Uterus (tissue), 4 donors: ENCODE data around the gene ACADVL. TPM values are rescaled to one million over a fixed set of nuclear protein-coding genes. Genes with fewer than 3 reads are reported as not detected.
"Not testable (repeated sequence)": the region's sequence is repeated elsewhere in the genome, so short reads cannot be mapped to it uniquely, and the experiment has no call there.

Experiments used
- DNase-seq, 2 donors: peaks; one replicate each; pipeline ENCODE4 v3.0.0-alpha.2; 2019 to 2020
- H3K27ac ChIP-seq, 2 donors: fragments of 200-600 bp; sonication (generic); 1 replicate in 1 of 2; 2 replicates in 1 of 2; pipeline ENCODE4 v1.5.1; 2016 to 2018
- H3K27me3 ChIP-seq, 2 donors: fragments of 200-600 bp; sonication (generic); one replicate each; pipeline ENCODE4 v1.5.1; 2018 to 2019; ENCODE audit warnings: control low read depth in 1 of 2
- H3K36me3 ChIP-seq, 2 donors: fragments of 200-600 bp; sonication (generic); one replicate each; pipeline ENCODE4 v1.5.1; 2019; ENCODE audit warnings: control low read depth in 1 of 2
- H3K4me1 ChIP-seq, 2 donors: fragments of 200-600 bp; sonication (generic); one replicate each; pipeline ENCODE4 v1.5.1; 2018 to 2019; ENCODE audit warnings: control low read depth in 1 of 2
- H3K4me3 ChIP-seq, 2 donors: fragments of 200-600 bp; sonication (generic); 1 replicate in 1 of 2; 2 replicates in 1 of 2; pipeline ENCODE4 v1.5.1; 2018 to 2019; ENCODE audit warnings: mild to moderate bottlenecking in 1 of 2
- H3K9me3 ChIP-seq, 2 donors: fragments of 200-600 bp; sonication (generic); one replicate each; pipeline ENCODE4 v1.5.1; 2019; ENCODE audit warnings: control low read depth in 1 of 2
- POLR2A ChIP-seq, 2 donors: fragments of 450-650 bp; IDR thresholded peaks; one replicate each; pipeline ENCODE4 v1.6.1; 2016; ENCODE audit warnings: antibody characterized with exemption in 2 of 2, mild to moderate bottlenecking in 1 of 2, moderate library complexity in 1 of 2
- intact Hi-C: fragments of 100-400 bp; cut with DNase I; formaldehyde crosslinking; loops from one replicate; pipeline ENCODE4 v1.15.1; 2023; ENCODE audit warnings: low total_unique reads
- total RNA-seq, 4 donors: library from RNA; depleted of rRNA in 3 of 4; stranded (reverse); fragments of >200 nt in 3 of 4; gene quantifications; one replicate each; pipeline versions ENCODE4 v1.1.0 to v1.2.4, GENCODE V29; 2014 to 2023
- TF ChIP-seq, protein P1 (sequence below), 4 experiments: fragments of 200-600 bp in 2 of 4; fragments of 450-650 bp in 2 of 4; sonication (generic) in 2 of 4; IDR thresholded peaks; one replicate each; pipeline ENCODE4 v1.5.1; 2016 to 2019; ENCODE audit warnings: antibody characterized with exemption in 4 of 4, mild to moderate bottlenecking in 2 of 4, moderate library complexity in 1 of 4
- donor health status: DM: yes; HTN: yes; CAD: no.

The ACADVL gene
- total RNA-seq, 4 donors from 2014 or later: 167 to 800 (median 399) TPM

DNA sequence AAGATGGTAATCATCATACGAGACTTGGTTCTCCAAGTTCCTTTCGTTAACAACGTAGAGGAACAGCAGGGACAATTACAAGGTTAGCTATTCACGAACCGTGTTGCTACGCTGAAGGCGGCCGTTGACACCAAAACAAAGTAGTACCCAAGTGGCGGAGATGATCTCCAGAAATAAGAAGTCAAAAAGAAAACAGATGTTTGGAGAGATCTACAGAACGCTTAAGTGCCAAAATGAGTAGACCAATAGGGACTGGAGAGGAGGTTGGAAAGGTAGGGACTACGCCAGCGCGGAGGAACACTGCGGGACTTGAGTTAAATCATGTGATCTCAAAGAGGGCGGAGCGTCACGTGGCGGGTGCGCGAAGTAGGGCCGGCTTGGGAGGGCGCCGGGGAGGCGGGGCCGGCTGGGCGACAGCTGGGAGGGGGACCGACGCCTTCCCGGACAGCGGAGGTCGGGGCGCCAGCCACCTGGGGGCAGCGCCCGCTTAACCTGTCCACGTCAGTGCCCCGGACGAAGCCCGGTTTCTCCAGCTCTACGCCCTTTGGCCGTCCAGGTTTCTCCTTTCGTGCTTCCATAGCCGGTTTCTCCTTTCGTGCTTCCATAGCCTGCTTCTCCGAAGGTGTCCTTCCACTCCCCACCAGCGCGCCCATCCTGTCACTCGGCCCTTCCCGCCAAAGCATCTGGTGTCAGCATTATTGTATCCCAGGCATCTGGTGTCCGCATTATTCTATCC lies 23.1 kb downstream of the ACADVL start:
- intact Hi-C loops: no loop called here
- Histone ChIP-seq H3K27ac (peak overlapping the region; percentile 95 to 99), H3K4me1 (peaks cover 5 to 9% of the 10 kb centered on the region in 2 donors), H3K4me3 (peak overlapping the region; percentile 75 to 93), H3K27me3 (no peaks in the 10 kb centered on the region), H3K9me3 (no peaks in the 10 kb centered on the region), H3K36me3 (no peaks in the 10 kb centered on the region)
- TF ChIP-seq, protein P1, sequence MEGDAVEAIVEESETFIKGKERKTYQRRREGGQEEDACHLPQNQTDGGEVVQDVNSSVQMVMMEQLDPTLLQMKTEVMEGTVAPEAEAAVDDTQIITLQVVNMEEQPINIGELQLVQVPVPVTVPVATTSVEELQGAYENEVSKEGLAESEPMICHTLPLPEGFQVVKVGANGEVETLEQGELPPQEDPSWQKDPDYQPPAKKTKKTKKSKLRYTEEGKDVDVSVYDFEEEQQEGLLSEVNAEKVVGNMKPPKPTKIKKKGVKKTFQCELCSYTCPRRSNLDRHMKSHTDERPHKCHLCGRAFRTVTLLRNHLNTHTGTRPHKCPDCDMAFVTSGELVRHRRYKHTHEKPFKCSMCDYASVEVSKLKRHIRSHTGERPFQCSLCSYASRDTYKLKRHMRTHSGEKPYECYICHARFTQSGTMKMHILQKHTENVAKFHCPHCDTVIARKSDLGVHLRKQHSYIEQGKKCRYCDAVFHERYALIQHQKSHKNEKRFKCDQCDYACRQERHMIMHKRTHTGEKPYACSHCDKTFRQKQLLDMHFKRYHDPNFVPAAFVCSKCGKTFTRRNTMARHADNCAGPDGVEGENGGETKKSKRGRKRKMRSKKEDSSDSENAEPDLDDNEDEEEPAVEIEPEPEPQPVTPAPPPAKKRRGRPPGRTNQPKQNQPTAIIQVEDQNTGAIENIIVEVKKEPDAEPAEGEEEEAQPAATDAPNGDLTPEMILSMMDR (IDR thresholded peaks at IDR 0.05): no peak
- peak; percentile 47 to 65 for TF ChIP-seq POLR2A (IDR thresholded peaks at IDR 0.05)
- peak; percentile 95 to 97 for DNase-seq

DNA sequence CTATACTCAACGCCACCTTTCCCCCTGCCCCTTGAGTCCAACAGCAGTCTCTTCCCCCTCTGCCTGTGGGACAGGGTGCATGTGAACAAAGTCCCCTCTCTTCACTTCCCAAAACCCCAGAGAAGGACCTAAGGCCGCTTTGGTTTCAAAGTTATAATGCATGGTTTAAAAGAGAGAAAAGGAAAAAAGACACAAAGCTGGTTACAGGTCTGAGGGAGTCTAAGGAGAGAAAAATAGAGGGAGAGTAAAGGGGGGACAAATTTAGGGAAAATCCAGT lies 23.7 kb downstream of the ACADVL start:
- intact Hi-C loops: no loop called here
- H3K36me3 ChIP-seq: no peaks in the 10 kb centered on the region

DNA sequence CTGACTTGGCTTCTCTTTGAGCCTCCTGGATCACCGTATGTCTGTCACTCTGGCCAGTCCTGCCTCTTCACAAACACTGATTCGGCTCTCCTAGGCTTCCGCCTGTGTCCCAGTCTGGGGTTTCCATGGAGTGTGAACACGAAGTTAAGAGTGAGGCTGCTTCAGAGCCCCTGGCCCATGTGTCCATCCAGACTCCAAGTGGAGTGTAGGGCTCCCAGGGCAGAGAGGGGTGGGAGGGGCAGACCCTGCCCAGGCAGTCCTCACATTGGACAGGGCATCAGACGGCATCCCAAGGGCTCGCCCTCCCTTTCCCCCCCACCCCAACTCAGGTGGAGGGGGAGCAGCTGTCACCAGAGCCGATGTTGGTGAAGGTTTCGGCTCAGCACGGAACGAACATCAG lies 24.1 kb downstream of the ACADVL start:
- H3K4me3 ChIP-seq, H3K4me1 ChIP-seq, DNase-seq, H3K9me3 ChIP-seq, H3K36me3 ChIP-seq, intact Hi-C loops, H3K27me3 ChIP-seq: not testable (repeated sequence)
- peak overlapping the region; percentile 95 to 99 for H3K27ac ChIP-seq

More for the DNA sequence above, 23.7 kb downstream of the ACADVL start:
- DNase-seq: no peak
- TF ChIP-seq, protein P1 (IDR thresholded peaks at IDR 0.05): no peak
- TF ChIP-seq POLR2A (IDR thresholded peaks at IDR 0.05): no peak
- H3K27me3 ChIP-seq: no peaks in the 10 kb centered on the region
- no peaks in the 10 kb centered on the region for H3K9me3 ChIP-seq
- peaks cover 5 to 9% of the 10 kb centered on the region in 2 donors for H3K4me1 ChIP-seq
- peak overlapping the region; percentile 95 to 99 for H3K27ac ChIP-seq
- peak overlapping the region; percentile 75 to 93 for H3K4me3 ChIP-seq

DNA sequence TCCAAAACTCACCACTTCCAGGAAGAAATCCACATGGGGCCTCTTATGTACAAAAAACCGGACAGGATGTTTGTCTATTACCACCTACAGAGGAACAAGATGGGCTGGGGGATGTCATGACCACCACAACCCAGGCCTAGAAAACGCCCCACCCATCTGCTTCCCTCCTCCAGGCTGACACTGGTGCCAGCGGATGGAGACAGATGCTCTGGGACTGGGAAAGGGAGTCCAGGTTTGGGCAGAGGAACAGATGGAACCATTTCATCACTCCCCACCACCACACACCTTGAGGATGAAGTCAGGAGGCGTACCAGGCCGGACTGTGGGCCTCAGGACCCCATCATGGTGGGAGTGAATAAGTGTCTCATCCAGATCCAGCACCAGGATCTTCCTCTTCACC lies 27.0 kb downstream of the ACADVL start:
- no peak for DNase-seq
- peaks cover 0 to 14% of the 10 kb centered on the region in 2 donors for H3K4me1 ChIP-seq

DNA sequence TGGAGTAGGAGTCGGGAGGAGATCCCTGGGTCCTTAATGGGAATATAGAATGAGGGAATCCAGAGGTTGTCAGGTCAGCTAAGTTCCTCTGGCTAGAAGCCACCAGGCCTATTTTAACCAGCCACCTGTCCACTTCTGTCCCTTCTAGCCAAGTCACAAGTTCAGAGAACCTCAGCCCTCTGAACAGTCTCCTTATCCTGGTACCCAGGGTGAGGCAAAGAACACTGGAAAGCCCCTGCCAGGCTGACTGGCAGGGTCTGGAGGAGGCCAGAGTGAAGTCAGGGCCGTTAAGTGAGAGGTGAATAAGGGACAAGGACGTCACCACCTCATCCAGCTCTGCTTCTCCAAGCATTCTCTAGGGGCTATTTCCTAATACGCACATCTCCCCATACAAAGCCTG lies 29.1 kb downstream of the ACADVL start:
- H3K4me1 ChIP-seq: peaks cover 0 to 21% of the 10 kb centered on the region in 2 donors
- TF ChIP-seq, protein P1 (IDR thresholded peaks at IDR 0.05): no peak
- no peaks in the 10 kb centered on the region for H3K36me3 ChIP-seq
- H3K27ac ChIP-seq: no peak overlapping the region
- no peak overlapping the region for H3K4me3 ChIP-seq
- H3K9me3 ChIP-seq: no peaks in the 10 kb centered on the region
- intact Hi-C loops: no loop called here
- no peak for DNase-seq
- no peaks in the 10 kb centered on the region for H3K27me3 ChIP-seq

More for the DNA sequence above, 27.0 kb downstream of the ACADVL start:
- Histone ChIP-seq H3K27ac (no peak overlapping the region), H3K4me3 (no peak overlapping the region), H3K9me3 (no peaks in the 10 kb centered on the region), H3K36me3 (no peaks in the 10 kb centered on the region), H3K27me3 (no peaks in the 10 kb centered on the region)
- intact Hi-C loops: no loop called here
- no peak for TF ChIP-seq POLR2A (IDR thresholded peaks at IDR 0.05)
- TF ChIP-seq, protein P1 (IDR thresholded peaks at IDR 0.05): no peak
